ENCODE measurements around the gene CFAP46.

The CFAP46 gene

GRCh38 chr10:132858121-132859081 is 84.0 kb downstream of the CFAP46 start:
- DNase-seq (ENCODE audit: low read depth) = no peak
- no peak overlapping the region for H3K4me3 ChIP-seq (ENCODE audit: control insufficient read depth, low read depth, low read length)
- TF ChIP-seq CTCF (conservative IDR thresholded peaks at IDR 0.05; ENCODE audit: control insufficient read depth, insufficient read depth, low read depth, low read length) = no peak

DNA sequence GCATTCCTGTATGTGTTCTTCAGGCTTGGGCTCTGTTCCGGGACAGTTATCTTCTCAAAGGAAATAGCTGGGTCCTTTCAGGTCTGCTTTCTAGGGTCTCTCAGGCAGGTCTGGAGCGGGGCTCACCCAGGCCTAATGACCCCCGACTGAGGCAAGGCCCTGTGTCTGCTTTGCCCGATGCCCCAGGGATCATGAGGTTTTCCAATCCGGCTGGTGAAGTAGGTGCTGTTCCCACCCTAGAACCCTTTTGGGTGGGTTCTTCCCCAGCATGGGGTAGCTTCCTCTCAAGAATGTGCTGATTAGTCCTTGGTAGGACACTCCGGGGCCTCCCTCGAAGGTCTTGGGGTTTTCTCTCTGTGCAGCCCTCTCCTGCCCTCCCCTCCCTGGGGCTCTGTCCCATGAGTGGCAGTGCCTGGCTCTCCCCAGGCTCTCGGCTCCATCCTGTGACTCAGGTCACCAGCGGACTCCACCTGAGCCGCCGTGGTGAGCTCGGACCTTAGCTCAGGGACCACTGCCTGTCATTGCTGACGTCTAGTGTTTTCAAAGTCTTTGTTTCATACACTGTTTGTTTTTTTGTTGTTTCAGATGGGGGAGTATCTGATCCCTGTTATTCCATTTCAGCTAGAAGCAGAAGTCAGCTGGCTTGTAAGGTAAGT is 85.4 kb downstream of the CFAP46 start:
- DNase-seq (ENCODE audit: low read depth) = no peak
- TF ChIP-seq CTCF (conservative IDR thresholded peaks at IDR 0.05; ENCODE audit: control insufficient read depth, insufficient read depth, low read depth, low read length) = no peak

GRCh38 chr10:132855889-132856288 is 86.5 kb downstream of the CFAP46 start:
- no peak for TF ChIP-seq CTCF (conservative IDR thresholded peaks at IDR 0.05; ENCODE audit: control insufficient read depth, insufficient read depth, low read depth, low read length)
- no peak for DNase-seq (ENCODE audit: low read depth)
- H3K4me3 ChIP-seq (ENCODE audit: control insufficient read depth, low read depth, low read length) = no peak overlapping the region

More for the DNA sequence above, 85.4 kb downstream of the CFAP46 start:
- H3K4me3 ChIP-seq (ENCODE audit: control insufficient read depth, low read depth, low read length) = no peak overlapping the region

DNA sequence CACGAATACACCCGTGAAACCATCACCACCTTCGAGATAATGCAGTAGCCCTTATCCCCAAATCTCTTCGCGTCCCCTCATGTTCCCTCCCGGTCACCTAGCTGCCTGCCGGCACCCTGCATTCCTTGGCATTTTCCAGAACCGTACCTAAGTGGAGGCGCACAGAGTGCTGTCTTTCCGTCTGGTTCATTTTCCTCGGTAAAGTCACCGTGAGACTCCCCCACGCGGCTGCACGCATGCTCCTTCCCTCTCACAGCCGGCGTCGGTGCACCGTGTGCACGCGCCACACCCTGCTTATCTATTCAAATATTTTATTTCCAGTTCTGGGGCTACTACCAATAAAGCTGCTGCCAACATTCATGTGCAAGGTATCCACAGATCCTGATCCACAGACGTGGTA is 90.9 kb downstream of the CFAP46 start:
- H3K4me3 ChIP-seq (ENCODE audit: control insufficient read depth, low read depth, low read length) = no peak overlapping the region
- DNase-seq (ENCODE audit: low read depth) = no peak
- no peak for TF ChIP-seq CTCF (conservative IDR thresholded peaks at IDR 0.05; ENCODE audit: control insufficient read depth, insufficient read depth, low read depth, low read length)

- no peak overlapping the region for H3K4me3 ChIP-seq (ENCODE audit: control insufficient read depth, low read depth, low read length)
- no peak for DNase-seq (ENCODE audit: low read depth)
- no peak for TF ChIP-seq CTCF (conservative IDR thresholded peaks at IDR 0.05; ENCODE audit: control insufficient read depth, insufficient read depth, low read depth, low read length)
These were observed 91.5 kb downstream of the CFAP46 start for GRCh38 chr10:132850896-132851295.

- no peak overlapping the region for H3K4me3 ChIP-seq (ENCODE audit: control insufficient read depth, low read depth, low read length)
- TF ChIP-seq CTCF (conservative IDR thresholded peaks at IDR 0.05; ENCODE audit: control insufficient read depth, insufficient read depth, low read depth, low read length) = no peak
- DNase-seq (ENCODE audit: low read depth) = no peak
These were observed 92.1 kb downstream of the CFAP46 start for GRCh38 chr10:132850246-132850645.
